ENCODE measurements around the gene CANT1. TPM values are rescaled to one million over a fixed set of nuclear protein-coding genes. Genes with fewer than 3 reads are reported as not detected.

Gene CANT1
- total and polyA plus RNA-seq, 2 of the 13 experiments (the other 11 are each of a cell fraction or from before 2014, with no cell fraction given) = 34.1 to 42.1 TPM

DNA sequence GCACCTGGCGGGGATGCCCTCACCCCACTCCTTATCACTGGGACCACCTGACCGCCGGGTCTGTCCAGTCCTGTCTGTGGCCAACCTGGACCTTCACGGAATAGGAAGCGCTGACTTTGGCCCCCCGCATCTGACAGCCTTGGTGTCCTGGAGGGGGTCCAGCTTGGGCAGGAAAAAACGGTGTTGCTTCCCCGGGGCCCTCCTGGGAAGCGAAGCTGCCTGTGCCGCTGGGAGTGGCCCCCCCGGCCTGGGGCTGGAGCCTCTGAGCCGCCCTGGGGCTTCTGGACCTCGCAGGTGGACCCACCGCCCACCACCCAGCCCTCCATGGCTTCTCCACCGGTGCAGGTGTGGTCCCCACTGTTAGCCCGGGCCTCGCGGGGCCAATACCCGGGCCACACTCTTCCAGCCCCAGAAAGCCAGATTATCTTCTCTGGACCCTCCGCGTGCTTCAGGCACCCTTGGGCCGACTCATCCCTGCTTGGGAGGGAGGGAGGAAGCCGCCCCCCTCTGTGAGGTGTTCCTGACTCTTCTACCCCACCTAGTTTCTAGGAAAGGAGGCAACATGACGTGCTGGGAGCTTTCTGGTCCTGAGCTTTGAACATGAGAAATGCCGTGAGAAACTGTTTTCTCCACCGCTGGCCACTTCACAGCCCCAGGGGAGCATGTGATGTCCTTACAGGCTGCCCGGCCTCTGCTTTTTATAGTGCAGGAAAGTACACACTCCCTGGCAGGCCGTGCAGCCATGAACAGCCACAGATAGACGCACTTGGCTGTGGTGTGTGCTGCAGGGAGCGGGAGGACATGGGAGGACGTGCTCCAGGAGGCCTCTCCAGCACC is 15.6 kb upstream of the CANT1 start (continued):
- TF ChIP-seq, protein P1, sequence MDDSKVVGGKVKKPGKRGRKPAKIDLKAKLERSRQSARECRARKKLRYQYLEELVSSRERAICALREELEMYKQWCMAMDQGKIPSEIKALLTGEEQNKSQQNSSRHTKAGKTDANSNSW (CRISPR knock-in tag; IDR thresholded peaks at IDR 0.05; ENCODE audit: borderline replicate concordance) = peak; percentile 47; the same call in 1 of the 2 replicates
- TF ChIP-seq TAF1 (CRISPR knock-in tag; IDR thresholded peaks at IDR 0.05) = 0 out of 2 replicates have a peak, but pooled peaks have one; percentile 5
- peak; percentile 64; the same call in 1 of the 2 replicates for TF ChIP-seq ZNF263 (CRISPR knock-in tag; IDR thresholded peaks at IDR 0.05)
- TF ChIP-seq ZNF274 (CRISPR knock-in tag; IDR thresholded peaks at IDR 0.05) = peak; percentile 83
- TF ChIP-seq HES4 (CRISPR knock-in tag; IDR thresholded peaks at IDR 0.05; ENCODE audit: borderline replicate concordance) = no peak
- TF ChIP-seq ZBTB38 (CRISPR knock-in tag; IDR thresholded peaks at IDR 0.05) = peak; percentile 78; the same call in 1 of the 2 replicates
- peak; percentile 49; the same call in 1 of the 2 replicates for TF ChIP-seq GABPB1 (CRISPR knock-in tag; IDR thresholded peaks at IDR 0.05)
- TF ChIP-seq SPEN (CRISPR knock-in tag; IDR thresholded peaks at IDR 0.05; ENCODE audit: low read depth) = 0 out of 2 replicates have a peak, but pooled peaks have one; percentile 25
- peak; percentile 23; the same call in 1 of the 2 replicates for TF ChIP-seq NFKB2 (CRISPR knock-in tag; IDR thresholded peaks at IDR 0.05; ENCODE audit: borderline replicate concordance)
- no peak for TF ChIP-seq KDM5B (CRISPR knock-in tag; IDR thresholded peaks at IDR 0.05; ENCODE audit: borderline replicate concordance)
- TF ChIP-seq, protein P2, sequence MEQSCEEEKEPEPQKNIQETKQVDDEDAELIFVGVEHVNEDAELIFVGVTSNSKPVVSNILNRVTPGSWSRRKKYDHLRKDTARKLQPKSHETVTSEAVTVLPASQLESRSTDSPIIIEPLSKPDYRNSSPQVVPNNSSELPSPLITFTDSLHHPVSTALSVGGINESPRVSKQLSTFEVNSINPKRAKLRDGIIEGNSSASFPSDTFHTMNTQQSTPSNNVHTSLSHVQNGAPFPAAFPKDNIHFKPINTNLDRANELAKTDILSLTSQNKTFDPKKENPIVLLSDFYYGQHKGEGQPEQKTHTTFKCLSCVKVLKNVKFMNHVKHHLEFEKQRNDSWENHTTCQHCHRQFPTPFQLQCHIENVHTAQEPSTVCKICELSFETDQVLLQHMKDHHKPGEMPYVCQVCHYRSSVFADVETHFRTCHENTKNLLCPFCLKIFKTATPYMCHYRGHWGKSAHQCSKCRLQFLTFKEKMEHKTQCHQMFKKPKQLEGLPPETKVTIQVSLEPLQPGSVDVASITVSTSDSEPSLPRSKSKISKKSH (CRISPR knock-in tag; IDR thresholded peaks at IDR 0.05; ENCODE audit: borderline replicate concordance) = 0 out of 2 replicates have a peak, but pooled peaks have one; percentile 10
- TF ChIP-seq SNAI1 (CRISPR knock-in tag; IDR thresholded peaks at IDR 0.05; ENCODE audit: borderline replicate concordance) = no peak
- TF ChIP-seq, protein P3, sequence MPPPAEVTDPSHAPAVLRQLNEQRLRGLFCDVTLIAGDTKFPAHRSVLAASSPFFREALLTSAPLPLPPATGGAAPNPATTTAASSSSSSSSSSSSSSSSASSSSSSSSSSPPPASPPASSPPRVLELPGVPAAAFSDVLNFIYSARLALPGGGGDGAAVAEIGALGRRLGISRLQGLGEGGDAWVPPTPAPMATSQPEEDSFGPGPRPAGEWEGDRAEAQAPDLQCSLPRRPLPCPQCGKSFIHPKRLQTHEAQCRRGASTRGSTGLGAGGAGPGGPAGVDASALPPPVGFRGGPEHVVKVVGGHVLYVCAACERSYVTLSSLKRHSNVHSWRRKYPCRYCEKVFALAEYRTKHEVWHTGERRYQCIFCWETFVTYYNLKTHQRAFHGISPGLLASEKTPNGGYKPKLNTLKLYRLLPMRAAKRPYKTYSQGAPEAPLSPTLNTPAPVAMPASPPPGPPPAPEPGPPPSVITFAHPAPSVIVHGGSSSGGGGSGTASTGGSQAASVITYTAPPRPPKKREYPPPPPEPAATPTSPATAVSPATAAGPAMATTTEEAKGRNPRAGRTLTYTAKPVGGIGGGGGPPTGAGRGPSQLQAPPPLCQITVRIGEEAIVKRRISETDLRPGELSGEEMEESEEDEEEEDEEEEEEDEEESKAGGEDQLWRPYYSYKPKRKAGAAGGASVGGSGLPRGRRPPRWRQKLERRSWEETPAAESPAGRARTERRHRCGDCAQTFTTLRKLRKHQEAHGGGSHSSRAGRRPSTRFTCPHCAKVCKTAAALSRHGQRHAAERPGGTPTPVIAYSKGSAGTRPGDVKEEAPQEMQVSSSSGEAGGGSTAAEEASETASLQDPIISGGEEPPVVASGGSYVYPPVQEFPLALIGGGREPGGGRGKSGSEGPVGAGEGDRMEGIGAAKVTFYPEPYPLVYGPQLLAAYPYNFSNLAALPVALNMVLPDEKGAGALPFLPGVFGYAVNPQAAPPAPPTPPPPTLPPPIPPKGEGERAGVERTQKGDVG (CRISPR knock-in tag; IDR thresholded peaks at IDR 0.05; ENCODE audit: borderline replicate concordance) = peak; percentile 78; the same call in 1 of the 2 replicates
- TF ChIP-seq, protein P4, sequence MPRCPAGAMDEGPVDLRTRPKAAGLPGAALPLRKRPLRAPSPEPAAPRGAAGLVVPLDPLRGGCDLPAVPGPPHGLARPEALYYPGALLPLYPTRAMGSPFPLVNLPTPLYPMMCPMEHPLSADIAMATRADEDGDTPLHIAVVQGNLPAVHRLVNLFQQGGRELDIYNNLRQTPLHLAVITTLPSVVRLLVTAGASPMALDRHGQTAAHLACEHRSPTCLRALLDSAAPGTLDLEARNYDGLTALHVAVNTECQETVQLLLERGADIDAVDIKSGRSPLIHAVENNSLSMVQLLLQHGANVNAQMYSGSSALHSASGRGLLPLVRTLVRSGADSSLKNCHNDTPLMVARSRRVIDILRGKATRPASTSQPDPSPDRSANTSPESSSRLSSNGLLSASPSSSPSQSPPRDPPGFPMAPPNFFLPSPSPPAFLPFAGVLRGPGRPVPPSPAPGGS (CRISPR knock-in tag; IDR thresholded peaks at IDR 0.05) = peak; percentile 70; the same call in 1 of the 2 replicates
- TF ChIP-seq GATAD2A (CRISPR knock-in tag; IDR thresholded peaks at IDR 0.05) = 0 out of 2 replicates have a peak, but pooled peaks have one; percentile 11
- no peak for TF ChIP-seq DMAP1 (CRISPR knock-in tag; IDR thresholded peaks at IDR 0.05)
- TF ChIP-seq BRD4 (CRISPR knock-in tag; IDR thresholded peaks at IDR 0.05) = no peak
